OCI-LY1 (cell line): ENCODE data around the gene USPL1.
"Not testable (repeated sequence)": the region's sequence is repeated elsewhere in the genome, so short reads cannot be mapped to it uniquely, and the experiment has no call there.

Experiments used
- H2AFZ ChIP-seq: fragments of 200-600 bp; sonication (generic), shearing (Covaris generic); 2 replicates; pipeline ENCODE4 v1.6.0; 2014; ENCODE audit warnings: antibody characterized with exemption, mild to moderate bottlenecking, low read length
- H3F3A ChIP-seq: fragments of 200-600 bp; sonication (generic), shearing (Covaris generic); 2 replicates; pipeline ENCODE4 v1.6.0; 2014; ENCODE audit warnings: mild to moderate bottlenecking, antibody characterized with exemption, low read length, moderate library complexity; ENCODE audit not compliant: insufficient read depth
- H3K27ac ChIP-seq: fragments of 200-600 bp; sonication (generic); 2 replicates; pipeline ENCODE4 v1.5.1; 2014; ENCODE audit warnings: low read length, mixed run types, mild to moderate bottlenecking, low read depth; ENCODE audit not compliant: poor library complexity, severe bottlenecking
- H3K27me3 ChIP-seq: fragments of 200-600 bp; sonication (generic); 2 replicates; pipeline ENCODE4 v1.6.0; 2014; ENCODE audit warnings: antibody characterized with exemption, mild to moderate bottlenecking, low read length, moderate library complexity; ENCODE audit not compliant: insufficient read depth
- H3K36me3 ChIP-seq: fragments of 200-600 bp; sonication (generic); 2 replicates; pipeline ENCODE4 v1.6.1; 2014; ENCODE audit warnings: mild to moderate bottlenecking, antibody characterized with exemption, low read length, moderate library complexity, mixed read lengths; ENCODE audit not compliant: insufficient read depth
- H3K4me1 ChIP-seq: fragments of 200-600 bp; sonication (generic); 2 replicates; pipeline ENCODE4 v1.5.1; 2014; ENCODE audit warnings: mild to moderate bottlenecking, low read length, moderate library complexity; ENCODE audit not compliant: insufficient read depth, severe bottlenecking
- H3K4me2 ChIP-seq: fragments of 200-600 bp; sonication (generic), shearing (Covaris generic); 2 replicates; pipeline ENCODE4 v1.6.1; 2014; ENCODE audit warnings: low read length
- H3K4me3 ChIP-seq: fragments of 200-600 bp; sonication (generic); 2 replicates; pipeline ENCODE4 v1.5.1; 2014; ENCODE audit warnings: low read length, low read depth, mild to moderate bottlenecking, mixed read lengths; ENCODE audit not compliant: poor library complexity, severe bottlenecking
- H3K79me2 ChIP-seq: fragments of 200-600 bp; shearing (Covaris generic); 2 replicates; pipeline ENCODE4 v1.6.1; 2016; ENCODE audit warnings: mixed run types, low read length, mixed read lengths; ENCODE audit not compliant: insufficient read depth
- H3K9ac ChIP-seq: fragments of 200-600 bp; sonication (generic), shearing (Covaris generic); 2 replicates; pipeline ENCODE4 v1.6.1; 2014; ENCODE audit warnings: mild to moderate bottlenecking, low read length, mixed read lengths
- H3K9me2 ChIP-seq: fragments of 200-600 bp; sonication (generic), shearing (Covaris generic); 2 replicates; pipeline ENCODE4 v1.6.1; 2014; ENCODE audit warnings: low read depth, mild to moderate bottlenecking, low read length, mixed read lengths
- H3K9me3 ChIP-seq: fragments of 200-600 bp; shearing (Covaris generic); 2 replicates; pipeline ENCODE4 v1.6.1; 2014; ENCODE audit warnings: low read length, mixed read lengths
- H4K20me1 ChIP-seq: fragments of 200-600 bp; sonication (generic), shearing (Covaris generic); 2 replicates; pipeline ENCODE4 v1.6.0; 2016; ENCODE audit warnings: mild to moderate bottlenecking, low read length; ENCODE audit not compliant: insufficient read depth
- CTCF ChIP-seq: fragments of 200-600 bp; sonication (generic), shearing (Covaris generic); IDR thresholded peaks from 2 replicates; pipeline ENCODE4 v1.5.1; 2017; ENCODE audit warnings: mild to moderate bottlenecking, antibody characterized with exemption, low read length, moderate library complexity, mixed read lengths
- EZH2 ChIP-seq: fragments of 200-600 bp; sonication (generic), shearing (Covaris generic); IDR thresholded peaks from 2 replicates; pipeline ENCODE4 v1.8.0; 2017; ENCODE audit warnings: borderline replicate concordance, mixed run types, mild to moderate bottlenecking, antibody characterized with exemption, low read length, moderate library complexity, mixed read lengths

USPL1 gene

GRCh38 chr13:30647824-30648521 is 30.3 kb downstream of the USPL1 start:
- H3K27me3 ChIP-seq, result no peaks in the 10 kb centered on the region
- H3K4me3 ChIP-seq, result peak overlapping the region; percentile 32
- peaks cover 77% of the 10 kb centered on the region for H3K36me3 ChIP-seq
- H3F3A ChIP-seq, result no peaks in the 10 kb centered on the region
- H3K9ac ChIP-seq, result peak overlapping the region; percentile 30; the same call in 1 of the 2 replicates
- H2AFZ ChIP-seq, result no peak overlapping the region
- no peaks in the 10 kb centered on the region for H3K9me2 ChIP-seq
- TF ChIP-seq CTCF (no peak), EZH2 (no peak)
- H4K20me1 ChIP-seq, result no peaks in the 10 kb centered on the region
- H3K27ac ChIP-seq, result peak overlapping the region; percentile 84
- H3K4me1 ChIP-seq, result peaks cover 52% of the 10 kb centered on the region
- H3K79me2 ChIP-seq, result 0 out of 2 replicates have a peak, but pooled peaks cover 7% of the 10 kb centered on the region
- no peaks in the 10 kb centered on the region for H3K9me3 ChIP-seq
- peak overlapping the region; percentile 44 for H3K4me2 ChIP-seq

GRCh38 chr13:30648522-30649012 is 30.8 kb downstream of the USPL1 start:
- Histone ChIP-seq H3K9ac (peak overlapping the region; percentile 30; the same call in 1 of the 2 replicates), H3K9me2 (no peaks in the 10 kb centered on the region), H4K20me1 (no peaks in the 10 kb centered on the region), H3K27ac (peak overlapping the region; percentile 84), H3K79me2 (0 out of 2 replicates have a peak, but pooled peaks cover 7% of the 10 kb centered on the region), H3F3A (no peaks in the 10 kb centered on the region), H3K27me3 (no peaks in the 10 kb centered on the region), H3K4me3 (peak overlapping the region; percentile 32), H2AFZ (no peak overlapping the region), H3K9me3 (no peaks in the 10 kb centered on the region), H3K36me3 (peaks cover 79% of the 10 kb centered on the region), H3K4me1 (peaks cover 52% of the 10 kb centered on the region), H3K4me2 (peak overlapping the region; percentile 44)
- TF ChIP-seq CTCF (no peak), EZH2 (no peak)

- H3K4me2 ChIP-seq, H3K27me3 ChIP-seq, H3K79me2 ChIP-seq, H3K9me2 ChIP-seq, H3F3A ChIP-seq, H3K9ac ChIP-seq, H3K27ac ChIP-seq, H2AFZ ChIP-seq, H4K20me1 ChIP-seq, H3K9me3 ChIP-seq, H3K4me3 ChIP-seq: not testable (repeated sequence)
- Histone ChIP-seq H3K4me1 (peaks cover 28% of the 10 kb centered on the region), H3K36me3 (peaks cover 85% of the 10 kb centered on the region)
These were observed 33.9 kb downstream of the USPL1 start for GRCh38 chr13:30651648-30652047.
